Urinary bladder (tissue), 4 donors: ENCODE data around the gene NR2E3. TPM values are rescaled to one million over a fixed set of nuclear protein-coding genes. Genes with fewer than 3 reads are reported as not detected.
"Not testable (repeated sequence)": the region's sequence is repeated elsewhere in the genome, so short reads cannot be mapped to it uniquely, and the experiment has no call there.

ENCODE experiments used
- DNase-seq: peaks from one replicate; pipeline ENCODE4 v3.0.0-alpha.2; 2015; ENCODE audit errors: extremely low spot score
- H3K27ac ChIP-seq: one replicate; pipeline ENCODE4 v1.5.1; 2013; ENCODE audit warnings: low read depth, mild to moderate bottlenecking, moderate library complexity
- H3K36me3 ChIP-seq: one replicate; pipeline ENCODE4 v1.6.1; 2013; ENCODE audit warnings: mild to moderate bottlenecking, moderate library complexity; ENCODE audit not compliant: insufficient read depth
- H3K4me1 ChIP-seq: one replicate; pipeline ENCODE4 v1.6.1; 2013; ENCODE audit warnings: mild to moderate bottlenecking, moderate library complexity; ENCODE audit not compliant: insufficient read depth
- H3K4me3 ChIP-seq: one replicate; pipeline ENCODE4 v1.5.1; 2013; ENCODE audit warnings: low read depth, low read length
- WGBS: extraction: QIAGEN DNeasy Blood & Tissue Kit; methylation state at CpG from one replicate; pipeline ENCODE4 v1.1.7; 2013; 5-methylcytosine and 5-hydroxymethylcytosine counted together
- polyA plus RNA-seq: library from polyadenylated mRNA; stranded (reverse); fragments of 200-250 nt; gene quantifications from one replicate; pipeline ENCODE4 v1.2.3, GENCODE V29; 2013
- small RNA-seq: library from RNA; depleted of rRNA; stranded (forward); fragments of <200 nt; gene quantifications from one replicate; pipeline ENCODE3, GENCODE V24; 2014
- total RNA-seq: library from RNA; depleted of rRNA; stranded (reverse); fragments of >200 nt; gene quantifications from one replicate; pipeline ENCODE4 v1.2.3, GENCODE V29; 2014
- donor health status: healthy with polysubstance abuse.
- donor health status: healthy.

Gene NR2E3
- total and polyA plus RNA-seq, 2 donors = 0.06 to 2.3 TPM

- not testable (repeated sequence) for DNase-seq
Measured at GRCh38 chr15:71858232-71858631, 47.9 kb downstream of the NR2E3 start.

More at GRCh38 chr15:71858232-71858631, 47.9 kb downstream of the NR2E3 start:
- not testable (repeated sequence) for H3K36me3 ChIP-seq, H3K4me1 ChIP-seq, H3K27ac ChIP-seq, H3K4me3 ChIP-seq
- 95% methylated on average over 4 of the region's 4 CpGs for WGBS

Small RNAs within 50 kb of the gene (small RNA-seq; reads per million reads assigned to genes)
- not detected for gene RNA5SP399
